MM.1S (cell line): ENCODE results near the gene GAST.

Experiments
- EZH2 ChIP-seq: fragments of 300-600 bp; sonication (generic); optimal IDR thresholded peaks from 2 replicates; pipeline ENCODE3; 2017; ENCODE audit warnings: low read depth, mild to moderate bottlenecking, antibody characterized with exemption, low read length, mixed read lengths
- TF ChIP-seq, protein P1 (sequence below): fragments of 300-600 bp; sonication (generic); IDR thresholded peaks from 2 replicates; pipeline ENCODE4 v1.5.1; 2016; ENCODE audit warnings: antibody characterized with exemption, low read length, mixed read lengths

DNA sequence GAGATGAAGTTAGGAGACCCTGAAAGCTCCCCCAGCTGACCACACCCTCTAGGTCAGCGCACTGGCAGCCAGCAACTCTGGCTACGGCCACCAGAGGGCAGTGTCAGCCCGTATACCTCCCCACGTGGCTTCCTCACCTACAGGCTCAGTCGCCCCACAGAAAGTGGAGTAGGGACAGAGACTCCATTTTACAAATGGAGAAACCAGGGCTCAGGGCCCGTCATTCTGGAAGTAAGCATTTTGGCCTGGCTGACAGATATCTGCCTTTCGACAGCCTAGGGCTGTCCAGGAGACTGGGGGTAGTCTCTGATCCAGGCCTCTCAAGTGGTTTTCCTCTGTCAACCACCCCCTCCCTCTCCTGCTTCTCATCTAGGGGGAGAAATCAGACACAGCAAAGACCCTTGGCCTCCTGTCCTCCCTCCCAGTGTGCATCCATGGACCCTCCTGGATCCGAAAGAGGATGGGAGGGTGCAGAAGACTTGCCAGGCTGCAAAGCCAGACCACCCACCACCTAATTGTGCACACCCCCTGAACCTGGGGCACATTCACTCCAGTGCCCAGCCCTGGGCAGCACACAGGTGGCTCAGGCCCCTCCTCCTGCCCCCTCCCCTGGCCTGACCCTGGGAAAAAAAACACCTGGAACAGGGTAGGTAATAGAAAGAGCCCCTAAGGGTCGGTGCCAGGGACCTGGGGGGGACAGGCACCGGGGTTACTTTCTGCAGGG lies 26.1 kb downstream of the GAST start:
- TF ChIP-seq, protein P1, sequence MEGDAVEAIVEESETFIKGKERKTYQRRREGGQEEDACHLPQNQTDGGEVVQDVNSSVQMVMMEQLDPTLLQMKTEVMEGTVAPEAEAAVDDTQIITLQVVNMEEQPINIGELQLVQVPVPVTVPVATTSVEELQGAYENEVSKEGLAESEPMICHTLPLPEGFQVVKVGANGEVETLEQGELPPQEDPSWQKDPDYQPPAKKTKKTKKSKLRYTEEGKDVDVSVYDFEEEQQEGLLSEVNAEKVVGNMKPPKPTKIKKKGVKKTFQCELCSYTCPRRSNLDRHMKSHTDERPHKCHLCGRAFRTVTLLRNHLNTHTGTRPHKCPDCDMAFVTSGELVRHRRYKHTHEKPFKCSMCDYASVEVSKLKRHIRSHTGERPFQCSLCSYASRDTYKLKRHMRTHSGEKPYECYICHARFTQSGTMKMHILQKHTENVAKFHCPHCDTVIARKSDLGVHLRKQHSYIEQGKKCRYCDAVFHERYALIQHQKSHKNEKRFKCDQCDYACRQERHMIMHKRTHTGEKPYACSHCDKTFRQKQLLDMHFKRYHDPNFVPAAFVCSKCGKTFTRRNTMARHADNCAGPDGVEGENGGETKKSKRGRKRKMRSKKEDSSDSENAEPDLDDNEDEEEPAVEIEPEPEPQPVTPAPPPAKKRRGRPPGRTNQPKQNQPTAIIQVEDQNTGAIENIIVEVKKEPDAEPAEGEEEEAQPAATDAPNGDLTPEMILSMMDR, result peak; percentile 97
- no peak for TF ChIP-seq EZH2
